GM18861 (cell line): ENCODE measurements around the gene CAPN11.

ENCODE experiments used
- ATAC-seq: cut with Tn5 transposase; IDR thresholded peaks from one replicate; pipeline ENCODE4 v1.9.1; 2021; ENCODE audit not compliant: unreplicated experiment

The CAPN11 gene

GRCh38 chr6:44152533-44152932 lies 6.1 kb upstream of the CAPN11 start:
- no peak for ATAC-seq

GRCh38 chr6:44154067-44154466 lies 4.6 kb upstream of the CAPN11 start:
- no peak for ATAC-seq

GRCh38 chr6:44156494-44157151 lies 2.0 kb upstream of the CAPN11 start:
- no peak for ATAC-seq

GRCh38 chr6:44157152-44157521 lies 1.5 kb upstream of the CAPN11 start:
- ATAC-seq = no peak

- no peak for ATAC-seq
Observed at GRCh38 chr6:44161997-44162338, 3.3 kb downstream of the CAPN11 start.

- no peak for ATAC-seq
Observed at GRCh38 chr6:44162876-44163625, 4.4 kb downstream of the CAPN11 start.

GRCh38 chr6:44166116-44166515 lies 7.5 kb downstream of the CAPN11 start:
- no peak for ATAC-seq

- no peak for ATAC-seq
Observed at GRCh38 chr6:44166591-44167184, 8.1 kb downstream of the CAPN11 start.

- ATAC-seq = no peak
Observed at GRCh38 chr6:44167567-44167966, 8.9 kb downstream of the CAPN11 start.

GRCh38 chr6:44169154-44169553 lies 10.5 kb downstream of the CAPN11 start:
- no peak for ATAC-seq

GRCh38 chr6:44169886-44170570 lies 11.4 kb downstream of the CAPN11 start:
- no peak for ATAC-seq

- ATAC-seq = no peak
Observed at GRCh38 chr6:44171899-44172546, 13.4 kb downstream of the CAPN11 start.

- peak; percentile 44 for ATAC-seq
Observed at GRCh38 chr6:44172731-44173500, 14.3 kb downstream of the CAPN11 start.

- ATAC-seq = no peak
Observed at GRCh38 chr6:44176130-44176761, 17.6 kb downstream of the CAPN11 start.

- ATAC-seq = peak; percentile 57
Observed at GRCh38 chr6:44176762-44177509, 18.3 kb downstream of the CAPN11 start.

GRCh38 chr6:44177691-44178423 lies 19.2 kb downstream of the CAPN11 start:
- ATAC-seq = no peak

- ATAC-seq = no peak
Observed at GRCh38 chr6:44178424-44179071, 19.9 kb downstream of the CAPN11 start.

- no peak for ATAC-seq
Observed at GRCh38 chr6:44179072-44179536, 20.5 kb downstream of the CAPN11 start.
